ENCODE results near the gene SURF2. TPM values are rescaled to one million over a fixed set of nuclear protein-coding genes. Genes with fewer than 3 reads are reported as not detected.

SURF2 gene
- total RNA-seq, 1 experiment from 2014 or later: 43.1 TPM

GRCh38 chr9:133335924-133336811 lies 20.2 kb upstream of the SURF2 start, which contains the start of gene SURF6:
TSS of gene SURF6 (minus strand) at chr9:133336188. CDS start at chr9:133336132, 56 bp downstream.
- peak; percentile 80 for DNase-seq (ENCODE audit: low spot score)

- DNase-seq (ENCODE audit: low spot score): no peak
Observed at GRCh38 chr9:133339641-133340040, 16.7 kb upstream of the SURF2 start.

- no peak for DNase-seq (ENCODE audit: low spot score)
Observed at GRCh38 chr9:133340256-133340655, 16.1 kb upstream of the SURF2 start.

- no peak for DNase-seq (ENCODE audit: low spot score)
Observed at GRCh38 chr9:133340916-133341315, 15.4 kb upstream of the SURF2 start.

GRCh38 chr9:133341369-133342068 lies 14.8 kb upstream of the SURF2 start:
- no peak for DNase-seq (ENCODE audit: low spot score)

GRCh38 chr9:133342069-133342406 lies 14.3 kb upstream of the SURF2 start:
- no peak for DNase-seq (ENCODE audit: low spot score)

GRCh38 chr9:133342570-133342969 lies 13.8 kb upstream of the SURF2 start:
- DNase-seq (ENCODE audit: low spot score): no peak

GRCh38 chr9:133344071-133344470 lies 12.3 kb upstream of the SURF2 start:
- DNase-seq (ENCODE audit: low spot score): no peak

- DNase-seq (ENCODE audit: low spot score): no peak
Observed at GRCh38 chr9:133344979-133345378, 11.4 kb upstream of the SURF2 start.

- no peak for DNase-seq (ENCODE audit: low spot score)
Observed at GRCh38 chr9:133345596-133345995, 10.8 kb upstream of the SURF2 start.

- no peak for DNase-seq (ENCODE audit: low spot score)
Observed at GRCh38 chr9:133346021-133346785, 10.1 kb upstream of the SURF2 start.

- DNase-seq (ENCODE audit: low spot score): peak; percentile 30
Observed at GRCh38 chr9:133347515-133347984, 8.8 kb upstream of the SURF2 start.

GRCh38 chr9:133347985-133348717 lies 8.2 kb upstream of the SURF2 start, which contains the start of the genes MED22 and RPL7A:
TSS of gene MED22 (minus strand) at chr9:133348131. CDS start at chr9:133346662, 1,469 bp downstream.
TSS of gene RPL7A (plus strand) at chr9:133348218. CDS start at chr9:133348244, 26 bp downstream.
- DNase-seq (ENCODE audit: low spot score): peak; percentile 97

- DNase-seq (ENCODE audit: low spot score): no peak
Observed at GRCh38 chr9:133348718-133349573, 7.4 kb upstream of the SURF2 start.

GRCh38 chr9:133349965-133350616 lies 6.3 kb upstream of the SURF2 start:
- DNase-seq (ENCODE audit: low spot score): no peak

GRCh38 chr9:133351526-133351907 lies 4.8 kb upstream of the SURF2 start:
- no peak for DNase-seq (ENCODE audit: low spot score)

- DNase-seq (ENCODE audit: low spot score): peak; percentile 52
Observed at GRCh38 chr9:133351908-133352634, 4.3 kb upstream of the SURF2 start.

- DNase-seq (ENCODE audit: low spot score): no peak
Observed at GRCh38 chr9:133352635-133353340, 3.6 kb upstream of the SURF2 start.
